HTR-8/SVneo (cell line): ENCODE measurements around the gene VTA1.
"Not testable (repeated sequence)": the region's sequence is repeated elsewhere in the genome, so short reads cannot be mapped to it uniquely, and the experiment has no call there.

Source experiments
- DNase-seq: peaks from one replicate; pipeline ENCODE4 v3.0.0; 2011; ENCODE audit warnings: low spot score, mixed read lengths; ENCODE audit not compliant: insufficient read length
- FAIRE-seq: peaks from 2 replicates; lab custom pipeline; 2011; peaks lifted over from hg19 to GRCh38; lab: Jason Lieb, UNC

Gene VTA1, protein sequence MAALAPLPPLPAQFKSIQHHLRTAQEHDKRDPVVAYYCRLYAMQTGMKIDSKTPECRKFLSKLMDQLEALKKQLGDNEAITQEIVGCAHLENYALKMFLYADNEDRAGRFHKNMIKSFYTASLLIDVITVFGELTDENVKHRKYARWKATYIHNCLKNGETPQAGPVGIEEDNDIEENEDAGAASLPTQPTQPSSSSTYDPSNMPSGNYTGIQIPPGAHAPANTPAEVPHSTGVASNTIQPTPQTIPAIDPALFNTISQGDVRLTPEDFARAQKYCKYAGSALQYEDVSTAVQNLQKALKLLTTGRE

DNA sequence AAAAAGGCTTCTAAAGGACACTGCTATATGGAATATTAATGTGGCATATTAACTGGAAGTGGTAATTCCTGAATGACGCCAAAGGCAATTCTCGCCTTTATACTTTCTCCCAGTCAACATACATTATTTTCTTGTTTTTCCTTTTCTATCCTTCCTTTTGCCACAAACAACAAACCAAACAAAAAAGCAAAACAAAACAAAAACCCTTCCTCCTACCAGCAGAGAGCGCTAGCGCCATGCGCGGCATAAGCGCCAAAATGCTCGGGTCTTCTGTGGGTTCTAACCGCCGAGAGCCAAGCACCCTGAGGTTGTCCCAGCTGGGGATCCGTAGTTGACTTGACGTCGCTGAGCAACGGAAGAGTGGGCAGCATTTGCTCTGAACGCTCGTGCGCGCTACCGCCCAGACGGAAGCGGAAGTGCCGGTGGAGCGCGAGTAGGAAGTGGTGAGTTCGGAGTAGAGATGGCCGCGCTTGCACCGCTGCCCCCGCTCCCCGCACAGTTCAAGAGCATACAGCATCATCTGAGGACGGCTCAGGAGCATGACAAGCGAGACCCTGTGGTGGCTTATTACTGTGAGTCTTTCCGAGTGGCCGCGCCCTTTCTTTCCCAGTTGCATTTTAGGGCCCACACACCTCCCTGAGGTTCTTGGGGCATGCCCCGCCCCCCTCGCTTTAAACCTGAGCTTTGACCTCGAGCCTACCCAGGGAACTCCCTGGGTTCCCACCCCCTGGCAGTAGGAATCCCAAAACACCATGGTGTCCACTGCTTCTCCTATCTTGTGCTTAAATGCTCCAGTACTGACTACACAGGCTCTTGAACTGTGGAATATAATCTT is at the start of gene VTA1, which contains the start of gene NMBR:
Gene VTA1, plus strand, starts transcription at position 436 of the 835 bp plus-strand sequence. Its CDS starts 25 bp downstream, at position 461.
Gene NMBR, minus strand, starts transcription at position 295 of the 835 bp plus-strand sequence. CDS start 58,464 bp downstream, outside the sequence.
- peak; percentile 99 for FAIRE-seq
- peak; percentile 88 for DNase-seq

DNA sequence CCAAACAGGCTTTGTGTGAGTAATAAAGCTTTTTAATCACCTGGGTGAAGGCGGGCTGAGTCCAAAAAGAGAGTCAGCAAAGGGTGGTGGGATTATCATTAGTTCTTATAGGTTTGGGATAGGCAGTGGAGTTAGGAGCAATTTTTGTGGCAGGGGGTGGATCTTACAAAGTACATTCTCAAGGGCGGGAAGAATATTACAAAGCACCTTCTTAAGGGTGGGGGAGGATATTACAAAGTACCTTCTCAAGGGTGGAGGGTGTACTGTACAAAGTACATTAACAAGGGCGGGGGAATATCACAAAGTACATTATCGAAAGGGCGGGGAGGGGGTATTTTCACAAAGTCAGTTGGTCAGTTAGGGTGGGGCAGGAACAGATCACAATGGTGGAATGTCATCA is 42.2 kb upstream of the VTA1 start:
- DNase-seq: not testable (repeated sequence)

DNA sequence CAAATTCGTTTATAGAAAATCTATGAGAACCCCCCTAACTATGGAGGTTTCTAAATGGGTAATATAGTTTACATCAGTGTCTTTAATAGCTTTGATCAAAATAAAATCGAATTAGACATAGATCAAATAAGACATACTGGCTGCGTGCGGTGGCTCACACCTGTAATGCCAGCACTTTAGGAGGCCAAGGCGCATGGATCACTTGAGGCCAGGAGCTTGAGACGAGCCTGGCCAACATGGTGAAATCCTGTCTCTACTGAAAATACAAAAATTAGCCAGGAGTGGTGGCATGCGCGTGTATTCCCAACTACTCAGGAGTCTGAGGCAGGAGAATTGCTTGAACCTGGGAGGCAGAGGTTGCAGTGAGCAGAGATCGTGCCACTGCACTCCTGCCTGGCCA is 36.2 kb upstream of the VTA1 start:
- not testable (repeated sequence) for FAIRE-seq, DNase-seq

More for the DNA sequence above, 42.2 kb upstream of the VTA1 start:
- FAIRE-seq: not testable (repeated sequence)

DNA sequence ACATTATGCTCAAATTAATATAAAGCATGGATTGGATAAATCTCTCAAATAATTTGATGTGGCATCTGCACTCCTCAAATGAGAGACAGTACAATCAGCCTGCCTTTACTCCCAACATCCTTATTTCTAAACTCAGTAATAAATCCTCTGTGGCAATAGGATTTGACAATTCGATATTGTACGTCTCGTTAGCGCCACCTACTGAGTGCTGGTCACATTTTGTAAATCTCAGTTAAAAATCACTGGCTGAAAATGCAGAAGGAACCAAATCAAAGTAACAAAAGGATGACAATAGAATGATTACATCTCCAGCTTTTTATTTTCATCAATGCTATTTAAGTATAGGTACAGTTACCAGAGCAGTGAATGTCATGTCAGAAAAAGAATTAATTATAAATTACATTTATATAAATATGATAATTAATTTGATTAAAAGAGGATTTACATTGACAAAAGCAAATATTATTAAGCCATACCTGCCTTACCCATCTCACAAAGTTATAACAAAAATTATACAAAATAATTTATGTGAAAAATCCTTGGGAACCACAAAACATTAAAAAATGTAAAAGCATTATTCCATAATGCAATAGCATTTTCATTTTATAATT is 34.5 kb upstream of the VTA1 start:
- FAIRE-seq (peak; percentile 88), DNase-seq (peak; percentile 41)

DNA sequence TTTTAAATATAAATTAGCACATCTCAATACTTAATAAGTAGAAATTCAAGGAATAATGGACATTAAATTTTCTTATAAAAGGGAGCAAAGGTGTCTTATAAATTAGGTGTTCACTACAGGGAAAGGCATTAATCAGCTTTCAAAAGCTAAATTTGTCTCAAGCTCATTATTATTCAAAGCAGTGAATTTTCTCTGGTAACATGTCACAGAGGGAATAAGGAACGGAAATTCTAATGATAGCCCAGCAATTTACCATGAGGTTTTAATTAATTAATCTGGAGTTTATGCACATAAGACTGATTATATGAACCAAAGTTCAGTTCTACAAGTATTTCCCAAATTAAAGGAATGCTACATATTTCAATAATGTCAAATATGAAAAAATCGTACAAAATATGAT is 29.7 kb upstream of the VTA1 start:
- no peak for FAIRE-seq

DNA sequence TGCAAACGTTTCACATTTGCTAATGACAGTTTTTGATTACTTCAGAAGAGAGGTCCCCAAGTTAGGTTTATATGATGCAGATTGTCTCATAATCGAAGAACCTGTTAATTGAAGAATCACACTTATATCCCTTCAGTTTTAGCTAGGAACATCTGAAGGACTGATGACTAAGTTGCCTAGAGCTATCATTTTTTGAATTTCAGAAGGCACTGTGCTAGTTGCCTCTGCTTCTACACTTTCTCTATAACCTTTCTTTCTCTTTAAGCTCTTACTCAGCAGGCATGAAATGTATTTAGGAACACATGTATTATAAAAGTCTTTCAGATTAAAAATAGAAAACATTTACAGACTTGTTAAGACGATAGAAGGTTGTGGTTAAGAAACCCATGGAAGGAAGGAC is 28.7 kb upstream of the VTA1 start:
- FAIRE-seq (no peak), DNase-seq (no peak)

More for the DNA sequence above, 29.7 kb upstream of the VTA1 start:
- no peak for DNase-seq

DNA sequence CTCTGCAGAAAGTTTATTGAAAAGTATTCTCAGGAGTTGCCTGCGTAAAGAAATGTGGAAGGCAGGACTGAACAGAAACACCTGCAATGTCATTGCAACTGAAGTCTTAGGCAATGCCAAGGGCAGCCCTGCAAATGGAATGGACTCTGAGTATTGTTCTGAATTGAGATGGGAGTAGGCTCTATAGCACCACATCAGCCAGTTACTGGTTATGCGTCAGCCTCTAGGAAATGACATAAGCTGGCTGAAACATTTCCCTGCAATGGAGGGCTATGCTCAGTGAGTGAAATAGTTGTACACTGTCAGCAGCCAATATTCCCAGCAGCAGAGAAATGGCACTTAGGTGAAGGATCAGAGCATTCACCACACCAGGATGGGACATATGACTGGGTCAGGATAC is 28.1 kb upstream of the VTA1 start:
- FAIRE-seq (no peak), DNase-seq (no peak)

DNA sequence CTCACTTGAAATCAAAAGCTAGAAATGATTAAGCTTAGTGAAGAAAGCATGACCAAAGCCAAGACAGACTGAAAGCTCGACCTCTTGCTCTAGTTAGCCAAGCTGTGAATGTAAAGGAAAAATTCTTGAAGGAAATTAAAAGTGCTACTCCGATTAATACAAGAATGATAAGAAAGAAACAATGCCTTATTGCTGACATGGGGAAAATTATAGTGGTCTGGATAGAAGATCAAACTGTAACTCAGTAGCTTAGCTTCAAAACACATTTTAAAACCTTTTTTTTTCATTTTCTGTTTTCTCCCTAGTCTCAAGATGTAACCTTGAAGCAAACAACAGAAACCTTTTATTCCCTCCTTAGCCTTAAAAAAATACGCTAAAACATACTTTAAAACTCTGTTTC is 25.7 kb upstream of the VTA1 start:
- FAIRE-seq: no peak
- DNase-seq: no peak

DNA sequence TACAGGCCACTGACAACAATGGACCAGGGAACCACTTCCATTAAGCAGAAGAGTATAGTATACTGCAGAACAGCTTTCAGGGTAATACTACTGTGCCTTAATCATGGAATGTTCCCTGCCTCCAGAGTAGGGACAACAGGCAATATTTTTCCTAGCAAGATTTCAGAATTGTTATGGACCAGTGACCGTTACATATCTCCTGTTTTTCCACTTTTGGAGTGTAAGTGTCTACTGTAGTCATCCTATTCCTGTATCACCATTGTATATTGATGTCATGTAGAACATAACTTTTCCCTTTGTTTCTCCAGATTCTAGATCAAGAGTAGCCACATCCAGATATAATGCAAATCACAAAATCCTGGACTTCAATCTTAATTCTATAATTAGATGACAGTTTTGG is 16.2 kb upstream of the VTA1 start:
- DNase-seq (no peak), FAIRE-seq (no peak)

DNA sequence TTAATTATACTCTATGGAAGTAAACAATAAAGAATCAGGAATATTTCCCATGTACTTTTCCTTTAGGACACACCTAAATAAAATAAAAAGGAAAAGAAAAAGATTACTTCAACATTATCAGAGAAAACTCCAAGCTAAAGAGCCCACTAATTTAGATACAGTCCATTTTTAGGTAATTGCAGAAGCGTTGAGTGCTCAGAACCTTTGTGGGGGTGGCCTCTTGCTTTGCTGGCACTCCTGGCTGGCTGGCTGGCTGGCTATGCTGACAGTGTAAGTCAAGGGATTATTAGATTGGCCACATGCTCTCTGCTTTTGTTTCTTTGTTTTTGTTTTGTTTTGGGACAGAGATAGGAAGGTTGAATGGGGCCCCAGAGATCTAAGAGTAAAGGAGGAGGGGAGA is 14.4 kb upstream of the VTA1 start, which contains the start of gene GJE1:
Gene GJE1, plus strand, starts transcription at position 301 of the 400 bp plus-strand sequence. CDS start 234 bp downstream, outside the sequence.
- no peak for FAIRE-seq

DNA sequence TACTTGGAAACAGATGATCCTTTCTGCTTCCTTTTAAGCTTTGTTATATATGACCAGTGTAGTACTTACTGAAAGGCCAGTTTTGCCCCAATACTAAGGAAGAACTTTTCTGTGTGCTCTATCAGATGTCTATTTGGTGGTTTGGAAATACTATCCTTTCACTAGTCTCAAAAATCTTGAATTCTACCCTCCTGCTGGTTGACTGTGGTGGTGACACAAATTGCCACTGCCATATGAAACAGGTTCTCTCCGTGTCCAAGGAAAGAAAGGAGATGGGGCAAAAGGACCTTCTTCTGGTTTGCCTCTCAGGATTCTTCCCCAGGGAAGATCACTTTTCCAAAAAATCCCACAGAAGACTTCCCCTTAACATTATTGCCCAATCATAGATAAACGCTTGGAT is 8.2 kb upstream of the VTA1 start:
- DNase-seq (no peak), FAIRE-seq (no peak)

More for the DNA sequence above, 14.4 kb upstream of the VTA1 start, which contains the start of gene GJE1:
- no peak for DNase-seq

DNA sequence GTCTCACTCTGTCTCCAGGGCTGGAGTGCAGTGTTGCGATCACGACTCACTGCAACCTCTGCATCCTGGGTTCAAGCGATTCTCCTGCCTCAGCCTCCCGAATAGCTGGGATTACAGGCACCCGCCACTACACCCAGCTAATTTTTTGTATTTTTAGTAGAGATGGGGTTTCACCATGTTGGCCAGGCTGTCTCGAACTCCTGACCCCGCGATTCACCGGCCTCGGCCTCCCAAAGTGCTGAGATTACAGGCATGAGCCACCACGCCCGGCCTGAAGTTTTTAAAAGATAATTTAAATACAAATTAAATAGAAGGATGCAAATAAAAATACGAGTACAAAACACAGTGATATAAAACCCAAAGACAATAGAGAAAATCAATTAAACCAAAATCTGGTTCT is 5.5 kb upstream of the VTA1 start:
- not testable (repeated sequence) for DNase-seq, FAIRE-seq

DNA sequence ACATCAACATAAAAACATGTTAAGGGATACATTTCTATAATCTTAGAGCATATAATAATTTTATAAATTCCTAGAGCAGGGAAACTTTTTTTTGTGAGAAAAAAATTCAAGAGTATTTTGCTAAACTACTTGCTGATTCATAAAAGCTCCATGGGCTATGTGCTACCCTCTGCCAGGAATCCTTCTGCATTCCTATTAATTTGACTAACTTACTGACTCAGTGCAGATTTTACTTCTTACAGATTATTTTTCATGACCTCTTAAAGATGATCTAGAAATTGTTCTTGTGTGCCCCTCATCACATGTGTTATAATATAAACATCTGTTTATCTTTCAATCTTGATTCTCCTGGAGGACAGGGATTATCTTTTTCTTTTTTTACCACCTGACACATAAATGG is 5.7 kb downstream of the VTA1 start:
- DNase-seq (peak; percentile 11), FAIRE-seq (no peak)

DNA sequence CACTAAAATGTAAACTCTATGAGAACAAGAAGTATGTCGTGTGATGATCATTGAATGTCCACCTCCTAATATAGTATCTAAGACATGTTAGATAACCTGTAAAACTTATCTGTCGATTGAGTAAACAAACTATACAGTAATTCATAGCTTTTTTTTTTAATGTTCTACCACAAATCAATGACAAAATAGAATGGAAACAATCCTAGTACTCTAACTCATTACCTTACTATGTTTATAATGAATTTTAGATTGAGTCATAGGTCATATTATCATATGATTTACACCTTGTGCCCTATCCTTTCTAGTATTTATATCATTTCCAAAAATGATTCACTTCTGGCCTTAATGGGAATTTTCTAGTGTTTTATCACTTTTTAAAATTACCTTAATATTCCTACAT is 6.1 kb downstream of the VTA1 start:
- DNase-seq: no peak
- no peak for FAIRE-seq

DNA sequence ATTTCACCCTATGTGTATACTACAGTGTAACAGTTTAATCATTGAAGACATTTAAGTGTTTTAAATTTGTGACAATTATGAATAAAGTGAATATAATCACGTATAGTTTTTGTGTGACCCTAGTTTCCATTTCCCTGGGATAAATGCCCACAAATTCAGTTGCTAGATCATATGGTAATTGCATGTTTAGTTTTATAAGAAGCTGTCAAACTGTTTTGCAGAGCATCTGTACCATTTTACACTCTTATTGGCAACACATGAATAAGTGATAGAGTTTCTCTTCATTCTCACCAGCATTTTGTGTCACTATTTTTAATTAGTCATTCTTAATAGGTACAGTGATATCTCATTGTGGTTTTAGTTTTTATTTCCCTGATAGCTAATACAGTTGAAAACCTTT is 7.3 kb downstream of the VTA1 start:
- FAIRE-seq (no peak), DNase-seq (no peak)

DNA sequence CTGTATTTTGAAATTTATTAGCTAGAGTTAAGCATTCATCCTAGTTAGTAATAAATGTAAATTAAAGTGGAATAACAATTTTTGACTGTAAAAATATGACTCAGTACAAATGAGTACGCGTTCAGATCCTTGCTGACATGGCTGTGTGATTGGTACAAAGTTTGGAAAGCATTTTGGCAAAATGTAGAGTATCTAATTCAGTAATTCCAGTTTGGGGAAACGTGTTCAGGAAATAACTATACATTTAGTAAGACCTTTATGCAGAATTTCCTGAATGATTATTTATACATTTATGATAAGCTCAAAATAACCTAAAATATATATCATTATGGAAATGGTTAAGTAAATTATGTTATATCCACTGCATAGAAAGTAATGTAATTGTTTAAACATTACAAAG is 8.0 kb downstream of the VTA1 start:
- DNase-seq (no peak), FAIRE-seq (no peak)

DNA sequence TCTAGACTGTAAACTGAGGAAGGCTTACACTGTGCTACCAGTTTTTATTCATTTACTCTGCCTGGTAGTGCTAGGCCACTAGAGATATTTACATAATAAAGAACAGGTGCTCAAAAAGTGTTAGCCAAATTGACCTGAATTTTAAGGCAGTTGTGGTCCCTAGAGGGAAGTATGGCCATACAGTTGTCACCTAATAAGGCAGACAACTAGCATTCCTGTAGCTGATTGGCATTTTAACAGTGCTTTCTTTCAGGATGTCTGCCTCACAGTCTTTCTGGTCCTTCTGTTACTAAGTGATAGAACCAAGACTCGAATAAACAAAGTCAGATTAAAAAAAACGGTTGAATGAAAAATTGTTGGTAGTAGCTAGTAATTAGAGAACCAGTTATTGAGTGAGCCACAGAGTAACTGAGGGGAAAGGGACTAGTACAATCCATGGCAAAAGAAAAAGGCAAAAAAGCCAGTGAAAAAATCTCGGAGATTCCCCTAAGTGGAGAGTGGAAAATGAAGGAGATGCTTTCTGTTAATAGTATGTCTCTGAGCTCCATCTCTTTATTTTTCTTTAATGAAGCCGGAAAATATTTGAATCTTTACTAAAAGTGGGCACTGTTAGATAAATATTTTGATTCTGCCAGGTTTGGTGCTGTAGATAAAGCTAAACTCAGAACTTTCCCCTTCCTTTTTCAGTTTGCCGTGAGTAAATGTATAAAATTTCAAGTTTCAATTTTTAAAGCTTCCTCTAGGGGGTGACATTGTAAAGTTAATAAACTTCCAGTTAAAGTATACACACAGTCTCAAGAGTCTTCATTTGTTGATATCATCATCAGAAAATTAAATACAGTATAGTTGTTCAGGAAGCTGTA is 9.1 kb downstream of the VTA1 start:
- DNase-seq: peak; percentile 30
- FAIRE-seq: peak; percentile 16

DNA sequence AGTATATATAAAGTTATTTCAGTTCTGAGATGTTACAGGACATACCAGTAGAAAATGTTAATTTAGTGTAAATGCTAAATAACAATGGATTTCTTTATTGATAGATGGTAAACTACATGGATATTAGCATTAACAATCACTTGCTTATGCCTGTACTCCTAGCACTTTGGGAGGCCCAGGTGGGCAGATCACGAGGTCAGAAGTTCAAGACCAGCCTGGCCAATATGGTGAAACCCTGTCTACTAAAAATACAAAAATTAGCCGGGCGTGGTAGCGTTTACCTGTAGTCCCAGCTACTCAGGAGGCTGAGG is 9.7 kb downstream of the VTA1 start:
- not testable (repeated sequence) for DNase-seq, FAIRE-seq

DNA sequence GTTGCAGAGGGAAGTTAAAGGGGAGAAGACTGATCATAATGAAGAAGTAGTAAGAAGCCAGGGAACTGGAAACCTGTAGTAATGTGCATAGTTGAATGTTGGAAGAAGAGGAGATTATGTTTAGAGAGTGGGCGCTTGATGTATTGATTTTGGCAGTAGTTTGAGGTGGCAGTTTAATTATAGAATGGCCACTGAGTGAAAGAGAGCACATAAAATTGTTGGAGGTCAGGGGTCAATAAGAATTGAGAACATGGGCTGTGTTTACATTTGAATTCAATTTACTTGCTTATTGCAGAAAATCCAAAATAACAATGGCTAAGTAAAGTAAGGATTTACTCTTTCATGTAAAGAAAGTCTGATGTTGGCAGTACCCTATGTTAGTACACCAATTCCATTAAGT is 15.7 kb downstream of the VTA1 start:
- DNase-seq: no peak
- no peak for FAIRE-seq

DNA sequence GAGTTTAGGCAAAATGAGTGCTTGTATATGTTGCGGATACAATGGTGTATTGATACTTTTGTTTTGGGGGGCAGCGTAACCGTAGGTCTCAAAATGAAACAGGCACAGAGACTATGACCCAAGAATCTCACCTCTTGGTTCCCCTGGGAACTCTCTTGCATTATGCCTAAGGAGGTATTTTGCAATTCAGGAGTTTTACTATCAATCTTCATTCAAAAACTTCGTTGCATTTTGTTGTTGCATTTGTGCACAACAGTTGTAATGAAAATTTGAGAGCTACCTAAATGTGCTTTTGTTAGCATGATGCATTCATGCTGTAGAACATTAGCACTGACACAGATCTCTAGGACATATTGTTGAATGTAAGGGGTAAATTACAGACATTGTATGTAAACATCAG is 18.2 kb downstream of the VTA1 start:
- DNase-seq: no peak
- no peak for FAIRE-seq
